Astrocyte of the hippocampus (primary cell): ENCODE results near the gene FGL2.
"Not testable (repeated sequence)": the region's sequence is repeated elsewhere in the genome, so short reads cannot be mapped to it uniquely, and the experiment has no call there.

Source experiments
- DNase-seq: peaks from one replicate; pipeline ENCODE4 v3.0.0; 2011; ENCODE audit warnings: low read depth, low spot score

FGL2 gene

GRCh38 chr7:77216181-77216845 is 16.7 kb upstream of the FGL2 start:
- DNase-seq: no peak

- DNase-seq: no peak
Observed at GRCh38 chr7:77209479-77210139, 10.0 kb upstream of the FGL2 start.

- no peak for DNase-seq
Observed at GRCh38 chr7:77208416-77208815, 8.8 kb upstream of the FGL2 start.

- DNase-seq: no peak
Observed at GRCh38 chr7:77205706-77206105, 6.1 kb upstream of the FGL2 start.

- DNase-seq: no peak
Observed at GRCh38 chr7:77202481-77202976, 2.9 kb upstream of the FGL2 start.

GRCh38 chr7:77200542-77200941 is 923 bp upstream of the FGL2 start:
- no peak for DNase-seq

- DNase-seq: no peak
Observed at GRCh38 chr7:77197141-77197540, 2.5 kb downstream of the FGL2 start.

GRCh38 chr7:77188731-77189437 is 10.7 kb downstream of the FGL2 start:
- no peak for DNase-seq

GRCh38 chr7:77185866-77186265 is 13.8 kb downstream of the FGL2 start:
- no peak for DNase-seq

- DNase-seq: no peak
Observed at GRCh38 chr7:77184990-77185389, 14.6 kb downstream of the FGL2 start.

GRCh38 chr7:77184463-77184862 is 15.2 kb downstream of the FGL2 start:
- no peak for DNase-seq

GRCh38 chr7:77182261-77182660 is 17.4 kb downstream of the FGL2 start:
- DNase-seq: no peak

- DNase-seq: no peak
Observed at GRCh38 chr7:77181734-77182133, 17.9 kb downstream of the FGL2 start.

GRCh38 chr7:77181015-77181595 is 18.5 kb downstream of the FGL2 start:
- DNase-seq: no peak

- DNase-seq: not testable (repeated sequence)
Observed at GRCh38 chr7:77178024-77178423, 21.6 kb downstream of the FGL2 start.

- DNase-seq: not testable (repeated sequence)
Observed at GRCh38 chr7:77177321-77177904, 22.2 kb downstream of the FGL2 start.

GRCh38 chr7:77175274-77175800 is 24.3 kb downstream of the FGL2 start:
- not testable (repeated sequence) for DNase-seq

GRCh38 chr7:77174418-77174817 is 25.2 kb downstream of the FGL2 start:
- not testable (repeated sequence) for DNase-seq

- DNase-seq: not testable (repeated sequence)
Observed at GRCh38 chr7:77172437-77173172, 27.0 kb downstream of the FGL2 start.

GRCh38 chr7:77171073-77171472 is 28.5 kb downstream of the FGL2 start:
- not testable (repeated sequence) for DNase-seq

- DNase-seq: peak; percentile 6
Observed at GRCh38 chr7:77157446-77157845, 42.2 kb downstream of the FGL2 start.
